Epithelial cell of proximal tubule (primary cell): ENCODE data around the gene ITPR2. TPM values are rescaled to one million over a fixed set of nuclear protein-coding genes. Genes with fewer than 3 reads are reported as not detected.

Experiments
- DNase-seq: peaks from one replicate; pipeline ENCODE4 v3.0.0-alpha.2; 2011; ENCODE audit warnings: low read depth
- H3K4me3 ChIP-seq: 2 replicates; pipeline ENCODE4 v1.5.1; 2011; ENCODE audit warnings: low read depth, mild to moderate bottlenecking, low read length
- total RNA-seq: library from RNA; depleted of rRNA; stranded (reverse); fragments of >200 nt; gene quantifications from 2 replicates; pipeline ENCODE4 v1.2.3, GENCODE V29; 2015
- TF ChIP-seq, protein P1 (sequence below): conservative IDR thresholded peaks from 2 replicates; pipeline ENCODE4 v1.5.1; 2012; ENCODE audit warnings: low read depth, mild to moderate bottlenecking, low read length

Gene ITPR2
- total RNA-seq, 1 donor from 2014 or later: 13.5 TPM

DNA sequence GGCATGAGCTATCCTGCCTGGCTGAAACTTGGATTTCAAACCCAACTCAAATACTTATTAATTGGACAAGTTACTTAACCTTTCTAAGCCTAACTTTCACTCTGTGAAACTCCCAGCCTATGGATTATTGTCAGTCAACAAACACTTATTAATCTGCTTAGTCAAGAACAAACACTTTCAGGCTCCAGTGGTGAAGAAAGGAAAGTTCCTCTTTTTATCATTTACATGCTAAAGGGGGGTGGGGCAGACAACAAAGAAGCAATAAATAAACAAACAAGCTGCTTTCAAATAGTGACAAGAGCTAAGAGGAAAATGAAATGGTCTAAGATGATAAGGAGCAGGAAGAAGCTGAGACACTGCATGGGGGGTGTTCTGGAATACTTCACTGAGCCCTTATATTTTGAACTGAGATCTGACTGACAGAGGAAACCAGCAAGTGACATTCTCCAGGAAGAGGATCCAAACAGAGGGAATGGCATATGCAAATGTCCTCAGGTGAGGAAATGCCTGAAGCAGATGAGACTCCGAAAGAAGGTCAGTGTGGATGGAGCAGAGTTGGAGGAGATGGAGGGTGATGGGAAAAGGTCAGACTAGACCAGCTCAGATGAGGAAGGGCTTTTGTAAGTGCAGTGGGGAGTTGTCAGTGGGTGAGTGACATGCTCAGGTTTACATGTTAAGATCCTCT, 259.6 kb downstream of the ITPR2 start:
- TF ChIP-seq, protein P1, sequence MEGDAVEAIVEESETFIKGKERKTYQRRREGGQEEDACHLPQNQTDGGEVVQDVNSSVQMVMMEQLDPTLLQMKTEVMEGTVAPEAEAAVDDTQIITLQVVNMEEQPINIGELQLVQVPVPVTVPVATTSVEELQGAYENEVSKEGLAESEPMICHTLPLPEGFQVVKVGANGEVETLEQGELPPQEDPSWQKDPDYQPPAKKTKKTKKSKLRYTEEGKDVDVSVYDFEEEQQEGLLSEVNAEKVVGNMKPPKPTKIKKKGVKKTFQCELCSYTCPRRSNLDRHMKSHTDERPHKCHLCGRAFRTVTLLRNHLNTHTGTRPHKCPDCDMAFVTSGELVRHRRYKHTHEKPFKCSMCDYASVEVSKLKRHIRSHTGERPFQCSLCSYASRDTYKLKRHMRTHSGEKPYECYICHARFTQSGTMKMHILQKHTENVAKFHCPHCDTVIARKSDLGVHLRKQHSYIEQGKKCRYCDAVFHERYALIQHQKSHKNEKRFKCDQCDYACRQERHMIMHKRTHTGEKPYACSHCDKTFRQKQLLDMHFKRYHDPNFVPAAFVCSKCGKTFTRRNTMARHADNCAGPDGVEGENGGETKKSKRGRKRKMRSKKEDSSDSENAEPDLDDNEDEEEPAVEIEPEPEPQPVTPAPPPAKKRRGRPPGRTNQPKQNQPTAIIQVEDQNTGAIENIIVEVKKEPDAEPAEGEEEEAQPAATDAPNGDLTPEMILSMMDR: no peak
- no peak for DNase-seq
- no peak overlapping the region for H3K4me3 ChIP-seq

DNA sequence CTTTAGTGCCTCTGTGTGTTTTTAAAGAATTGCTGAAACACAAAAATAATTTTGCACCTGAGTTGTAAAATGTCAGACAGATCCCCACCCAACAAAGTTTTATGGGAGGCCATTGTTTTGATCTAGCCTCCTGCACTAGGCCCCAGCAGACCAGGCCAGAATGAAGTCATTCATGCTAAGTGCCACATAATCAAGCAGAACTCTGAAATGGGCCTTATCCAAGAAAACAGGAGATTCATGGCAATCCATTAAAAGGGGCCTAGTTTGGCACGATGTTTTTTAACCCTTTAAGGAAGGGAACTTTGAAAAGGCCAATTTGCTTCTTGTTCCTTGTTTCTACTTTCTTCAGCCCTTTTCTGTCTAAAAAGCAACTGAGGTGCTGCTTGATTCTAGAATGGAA, 260.9 kb downstream of the ITPR2 start:
- no peak for DNase-seq
- TF ChIP-seq, protein P1: no peak
- H3K4me3 ChIP-seq: no peak overlapping the region

DNA sequence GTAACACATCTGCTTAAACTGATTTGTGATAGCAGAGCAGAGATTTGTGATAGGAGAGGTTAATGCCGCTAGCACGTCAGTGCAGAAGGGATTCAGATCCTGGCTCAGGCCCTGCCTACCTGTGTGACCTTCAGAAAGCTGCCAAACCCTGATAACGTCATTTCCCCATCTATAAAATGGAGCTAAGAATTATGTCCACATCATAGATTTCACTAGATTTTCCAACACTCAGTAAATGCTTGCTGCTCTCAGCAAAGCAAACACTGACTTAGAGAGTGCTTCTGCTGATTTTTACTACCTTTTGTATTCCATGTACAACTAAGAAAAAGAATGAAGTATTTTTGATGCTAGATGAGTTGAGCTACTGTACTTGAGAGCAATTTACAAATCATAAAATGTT, 261.4 kb downstream of the ITPR2 start:
- H3K4me3 ChIP-seq: no peak overlapping the region
- TF ChIP-seq, protein P1: no peak
- DNase-seq: no peak

DNA sequence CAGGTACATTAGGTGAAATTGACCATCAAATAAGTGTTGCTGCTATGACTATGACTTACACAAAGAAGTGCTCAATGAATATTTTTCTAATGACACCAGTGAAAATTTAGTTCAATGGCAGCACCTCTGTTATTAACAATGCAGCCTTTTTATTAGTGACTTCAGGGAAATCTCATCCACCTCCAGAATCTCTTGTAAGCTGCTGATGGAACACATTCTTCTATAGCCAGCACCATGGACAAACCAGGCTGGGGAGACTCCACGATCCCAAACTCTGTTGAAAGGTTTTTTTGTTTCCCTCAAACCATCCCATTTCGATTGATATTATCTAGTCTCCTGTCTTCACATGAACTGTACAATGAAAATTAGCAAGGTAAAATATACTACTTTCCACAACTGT, 265.9 kb downstream of the ITPR2 start:
- no peak for DNase-seq
- TF ChIP-seq, protein P1: no peak
- no peak overlapping the region for H3K4me3 ChIP-seq

DNA sequence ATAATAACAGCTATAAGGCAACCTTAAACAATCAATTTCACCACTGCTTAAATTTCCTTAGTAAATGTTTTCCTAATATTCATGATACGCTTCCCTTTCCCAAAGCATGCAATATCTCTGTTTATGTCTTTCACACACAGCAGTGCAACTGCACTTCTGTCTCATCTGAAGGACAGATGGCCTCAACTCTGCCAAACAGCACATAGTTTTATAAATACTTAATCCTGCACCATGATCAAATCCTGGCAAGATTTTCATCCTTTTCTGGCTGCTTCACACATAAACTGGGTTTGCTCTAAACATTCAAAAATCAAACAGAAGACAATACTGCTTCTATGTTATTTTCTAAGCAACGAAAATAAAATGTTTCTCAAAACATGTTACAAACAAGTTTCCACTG, 266.3 kb downstream of the ITPR2 start:
- TF ChIP-seq, protein P1: no peak
- H3K4me3 ChIP-seq: no peak overlapping the region
- DNase-seq: no peak

DNA sequence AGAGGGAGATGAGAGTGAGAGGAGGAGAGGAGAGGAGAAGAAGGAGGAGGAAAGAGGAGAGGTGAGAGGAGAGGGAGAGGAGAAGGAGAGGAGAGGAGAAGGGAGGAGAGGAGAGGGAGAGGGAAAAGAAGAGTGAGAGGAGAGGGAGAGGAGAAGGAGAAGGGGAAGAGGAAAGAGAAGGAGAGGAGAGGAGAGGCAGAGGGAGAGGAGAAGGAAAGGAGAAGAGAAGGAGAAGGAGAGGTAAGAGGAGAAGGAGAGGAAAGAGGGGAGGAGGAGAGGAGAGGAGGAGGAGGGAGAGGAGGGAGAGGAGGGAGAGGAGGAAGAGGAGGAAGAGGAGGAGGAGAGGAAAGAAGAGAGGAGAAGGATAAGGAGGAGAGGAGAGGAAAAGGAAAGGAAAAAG, 266.8 kb downstream of the ITPR2 start:
- TF ChIP-seq, protein P1: no peak

DNA sequence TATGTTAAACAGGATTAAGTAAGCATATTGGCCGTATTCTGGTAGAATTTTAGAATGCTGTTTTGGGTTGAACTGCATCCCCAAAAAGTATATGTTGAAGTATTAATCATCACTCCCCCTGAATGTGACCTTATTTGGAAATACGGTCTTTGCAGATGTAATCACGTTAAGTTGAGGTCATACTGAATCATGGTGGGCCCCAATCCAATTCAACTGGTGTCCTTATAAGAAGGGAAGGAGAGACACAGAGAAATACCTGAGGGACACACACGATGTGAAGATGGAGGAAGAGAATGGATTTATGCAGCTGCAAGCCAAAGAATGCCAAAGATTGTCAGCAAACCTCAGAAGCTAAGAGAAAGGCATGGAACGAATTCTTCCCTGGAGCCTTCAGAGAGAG, 268.6 kb downstream of the ITPR2 start:
- TF ChIP-seq, protein P1: no peak
- H3K4me3 ChIP-seq: no peak overlapping the region
- DNase-seq: no peak

More for the DNA sequence above, 266.8 kb downstream of the ITPR2 start:
- H3K4me3 ChIP-seq: no peak overlapping the region
- no peak for DNase-seq
